ENCODE results near the gene LRP1-AS.

LRP1-AS gene

DNA sequence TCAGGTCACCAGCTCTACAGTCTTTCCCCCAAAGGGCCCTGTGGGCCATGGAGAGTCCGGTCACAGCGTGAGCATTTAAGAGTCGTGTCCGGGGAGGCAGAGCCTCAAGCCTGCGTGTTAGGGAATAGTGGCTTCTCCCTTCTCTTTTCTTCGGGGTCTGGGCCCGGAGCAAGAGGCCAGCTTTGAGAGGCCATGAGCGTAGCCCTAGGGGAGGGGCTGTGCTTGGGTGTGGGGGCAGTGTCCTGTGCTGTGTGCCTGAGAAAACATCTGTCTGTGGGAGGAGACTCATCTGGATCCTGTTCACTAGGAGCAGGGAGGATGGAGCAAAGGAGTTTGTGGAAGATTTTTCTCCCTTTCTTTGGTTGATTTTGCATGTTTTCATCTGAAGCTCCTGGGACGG is 5.3 kb downstream of the LRP1-AS start:
- H3K9me3 ChIP-seq (replicated peaks; ENCODE audit: insufficient read depth, low read length): no peaks in the 10 kb centered on the region
- H3K27ac ChIP-seq (ENCODE audit: low read length): no peak overlapping the region
- no peaks in the 10 kb centered on the region for H3K36me3 ChIP-seq (replicated peaks; ENCODE audit: insufficient read depth, low read length)
- no peaks in the 10 kb centered on the region for H3F3A ChIP-seq (ENCODE audit: insufficient read depth, low read length)
- no peak for TF ChIP-seq EZH2 (optimal IDR thresholded peaks at IDR 0.05; ENCODE audit: low read depth, low read length)
- TF ChIP-seq EZH2phosphoT487 (IDR thresholded peaks at IDR 0.05; ENCODE audit: low read length): no peak
- TF ChIP-seq, protein P1, sequence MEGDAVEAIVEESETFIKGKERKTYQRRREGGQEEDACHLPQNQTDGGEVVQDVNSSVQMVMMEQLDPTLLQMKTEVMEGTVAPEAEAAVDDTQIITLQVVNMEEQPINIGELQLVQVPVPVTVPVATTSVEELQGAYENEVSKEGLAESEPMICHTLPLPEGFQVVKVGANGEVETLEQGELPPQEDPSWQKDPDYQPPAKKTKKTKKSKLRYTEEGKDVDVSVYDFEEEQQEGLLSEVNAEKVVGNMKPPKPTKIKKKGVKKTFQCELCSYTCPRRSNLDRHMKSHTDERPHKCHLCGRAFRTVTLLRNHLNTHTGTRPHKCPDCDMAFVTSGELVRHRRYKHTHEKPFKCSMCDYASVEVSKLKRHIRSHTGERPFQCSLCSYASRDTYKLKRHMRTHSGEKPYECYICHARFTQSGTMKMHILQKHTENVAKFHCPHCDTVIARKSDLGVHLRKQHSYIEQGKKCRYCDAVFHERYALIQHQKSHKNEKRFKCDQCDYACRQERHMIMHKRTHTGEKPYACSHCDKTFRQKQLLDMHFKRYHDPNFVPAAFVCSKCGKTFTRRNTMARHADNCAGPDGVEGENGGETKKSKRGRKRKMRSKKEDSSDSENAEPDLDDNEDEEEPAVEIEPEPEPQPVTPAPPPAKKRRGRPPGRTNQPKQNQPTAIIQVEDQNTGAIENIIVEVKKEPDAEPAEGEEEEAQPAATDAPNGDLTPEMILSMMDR (IDR thresholded peaks at IDR 0.05; ENCODE audit: low read length): no peak
- no peak overlapping the region; the same call in 1 of the 2 replicates for H2AFZ ChIP-seq (ENCODE audit: low read length)
- H3K9me2 ChIP-seq (replicated peaks; ENCODE audit: insufficient read depth, low read length): no peaks in the 10 kb centered on the region
- H3K9ac ChIP-seq (ENCODE audit: low read length): no peak overlapping the region
- no peak overlapping the region for H3K4me2 ChIP-seq (ENCODE audit: low read depth, low read length)
- H3K79me2 ChIP-seq (ENCODE audit: low read length): no peaks in the 10 kb centered on the region
- no peaks in the 10 kb centered on the region for H3K4me1 ChIP-seq (ENCODE audit: low read length)
- H3K4me3 ChIP-seq (ENCODE audit: low read length): no peak overlapping the region
- DNase-seq: no peak
- no peaks in the 10 kb centered on the region for H4K20me1 ChIP-seq (ENCODE audit: insufficient read depth, low read length)
- H3K27me3 ChIP-seq (replicated peaks; ENCODE audit: insufficient read depth, low read length): no peaks in the 10 kb centered on the region

DNA sequence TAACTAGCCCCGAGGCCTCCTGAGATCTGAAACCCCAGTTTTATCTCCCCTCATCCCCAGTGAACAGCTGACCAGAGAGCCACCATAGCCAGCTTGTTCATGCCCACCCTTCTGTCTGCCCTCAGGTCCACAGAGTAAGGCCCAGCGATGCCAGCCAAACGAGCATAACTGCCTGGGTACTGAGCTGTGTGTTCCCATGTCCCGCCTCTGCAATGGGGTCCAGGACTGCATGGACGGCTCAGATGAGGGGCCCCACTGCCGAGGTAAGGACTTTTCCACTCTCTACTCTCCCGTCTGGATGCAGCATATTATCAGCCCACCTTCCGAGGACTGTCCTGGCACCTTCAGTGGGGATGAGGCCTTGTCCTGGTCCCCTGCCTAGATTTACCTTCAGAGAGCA is 6.2 kb downstream of the LRP1-AS start:
- no peak overlapping the region for H3K27ac ChIP-seq (ENCODE audit: low read length)
- H3K9me2 ChIP-seq (replicated peaks; ENCODE audit: insufficient read depth, low read length): no peaks in the 10 kb centered on the region
- H3K9me3 ChIP-seq (replicated peaks; ENCODE audit: insufficient read depth, low read length): no peaks in the 10 kb centered on the region
- no peaks in the 10 kb centered on the region for H3K36me3 ChIP-seq (replicated peaks; ENCODE audit: insufficient read depth, low read length)
- no peaks in the 10 kb centered on the region for H3F3A ChIP-seq (ENCODE audit: insufficient read depth, low read length)
- no peaks in the 10 kb centered on the region for H3K79me2 ChIP-seq (ENCODE audit: low read length)
- H3K4me3 ChIP-seq (ENCODE audit: low read length): no peak overlapping the region
- TF ChIP-seq EZH2phosphoT487 (IDR thresholded peaks at IDR 0.05; ENCODE audit: low read length) (no peak), EZH2 (optimal IDR thresholded peaks at IDR 0.05; ENCODE audit: low read depth, low read length) (no peak)
- TF ChIP-seq, protein P1 (IDR thresholded peaks at IDR 0.05; ENCODE audit: low read length): no peak
- H2AFZ ChIP-seq (ENCODE audit: low read length): no peak overlapping the region
- no peak overlapping the region for H3K4me2 ChIP-seq (ENCODE audit: low read depth, low read length)
- no peaks in the 10 kb centered on the region for H4K20me1 ChIP-seq (ENCODE audit: insufficient read depth, low read length)
- DNase-seq: no peak
- no peaks in the 10 kb centered on the region for H3K27me3 ChIP-seq (replicated peaks; ENCODE audit: insufficient read depth, low read length)
- no peaks in the 10 kb centered on the region for H3K4me1 ChIP-seq (ENCODE audit: low read length)
- H3K9ac ChIP-seq (ENCODE audit: low read length): no peak overlapping the region

DNA sequence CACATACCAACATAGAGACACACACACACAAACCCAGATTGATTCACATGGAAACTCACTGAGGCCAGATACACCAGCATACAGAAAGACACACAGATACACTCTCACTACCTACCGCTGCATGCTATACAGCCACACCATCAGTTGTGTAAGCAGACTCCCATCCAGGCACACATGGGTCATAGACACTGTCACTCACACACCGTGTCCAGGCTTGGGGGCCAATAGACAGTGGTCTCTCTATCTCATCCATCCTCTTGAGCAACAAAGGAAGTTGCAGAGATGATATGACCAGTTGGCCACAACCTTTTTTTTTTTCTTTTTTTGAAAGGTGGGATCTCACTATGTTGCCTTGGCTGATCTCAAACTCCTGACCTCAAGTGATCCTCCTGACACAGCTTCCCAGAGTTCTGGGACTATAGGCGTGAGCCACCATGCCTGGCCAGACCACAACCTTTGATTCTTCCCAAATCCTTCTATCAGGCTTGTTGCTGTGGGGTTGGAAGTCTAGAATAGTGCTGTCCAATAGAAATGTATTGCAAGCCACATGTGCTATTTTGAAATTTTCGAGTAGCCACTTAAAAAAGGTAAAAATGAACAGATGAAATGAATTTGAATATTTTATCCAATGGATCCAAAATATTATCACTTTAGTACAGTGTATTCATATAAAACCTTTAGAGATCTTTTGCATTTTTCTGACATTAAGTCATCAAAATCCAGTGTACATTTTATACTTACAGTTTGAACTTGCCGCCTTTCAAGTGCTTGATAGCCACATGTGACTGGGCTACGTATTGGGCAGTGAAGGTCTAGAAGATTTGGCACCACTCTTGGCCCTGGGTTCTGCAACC is 7.4 kb downstream of the LRP1-AS start:
- no peaks in the 10 kb centered on the region for H3F3A ChIP-seq (ENCODE audit: insufficient read depth, low read length)
- H3K4me2 ChIP-seq (ENCODE audit: low read depth, low read length): no peak overlapping the region
- H3K9me2 ChIP-seq (replicated peaks; ENCODE audit: insufficient read depth, low read length): no peaks in the 10 kb centered on the region
- no peaks in the 10 kb centered on the region for H3K4me1 ChIP-seq (ENCODE audit: low read length)
- H4K20me1 ChIP-seq (ENCODE audit: insufficient read depth, low read length): no peaks in the 10 kb centered on the region
- H3K36me3 ChIP-seq (replicated peaks; ENCODE audit: insufficient read depth, low read length): no peaks in the 10 kb centered on the region
- H3K9me3 ChIP-seq (replicated peaks; ENCODE audit: insufficient read depth, low read length): no peaks in the 10 kb centered on the region
- TF ChIP-seq EZH2phosphoT487 (IDR thresholded peaks at IDR 0.05; ENCODE audit: low read length): no peak
- TF ChIP-seq, protein P1 (IDR thresholded peaks at IDR 0.05; ENCODE audit: low read length): no peak
- no peak for TF ChIP-seq EZH2 (optimal IDR thresholded peaks at IDR 0.05; ENCODE audit: low read depth, low read length)
- no peaks in the 10 kb centered on the region for H3K27me3 ChIP-seq (replicated peaks; ENCODE audit: insufficient read depth, low read length)
- no peak overlapping the region for H3K27ac ChIP-seq (ENCODE audit: low read length)
- H3K4me3 ChIP-seq (ENCODE audit: low read length): no peak overlapping the region
- no peak overlapping the region for H3K9ac ChIP-seq (ENCODE audit: low read length)
- H3K79me2 ChIP-seq (ENCODE audit: low read length): no peaks in the 10 kb centered on the region
- no peak overlapping the region for H2AFZ ChIP-seq (ENCODE audit: low read length)
- DNase-seq: no peak

Data from MM.1S (cell line).